Neural cell (in vitro differentiated cells): ENCODE measurements around the gene LFNG. TPM values are rescaled to one million over a fixed set of nuclear protein-coding genes. Genes with fewer than 3 reads are reported as not detected.

ENCODE experiments used
- H2AFZ ChIP-seq: fragments of 200-600, 300-800 bp; sonication (generic), shearing (Covaris generic); 2 replicates; pipeline ENCODE4 v1.6.0; 2014; ENCODE audit warnings: low read depth, mild to moderate bottlenecking, antibody characterized with exemption, low read length, moderate library complexity
- H3F3A ChIP-seq: fragments of 200-600 bp; shearing (Covaris generic); 2 replicates; pipeline ENCODE4 v1.6.1; 2016; ENCODE audit warnings: mild to moderate bottlenecking, moderate library complexity, mixed read lengths, antibody characterized with exemption, low read length; ENCODE audit not compliant: insufficient read depth, poor library complexity, severe bottlenecking
- H3K27ac ChIP-seq: fragments of 200-600, 300-800 bp; sonication (generic), shearing (Covaris generic); 2 replicates; pipeline ENCODE4 v1.5.1; 2014; ENCODE audit warnings: mild to moderate bottlenecking, low read length, moderate library complexity
- H3K27me3 ChIP-seq: fragments of 300-800, 200-600 bp; sonication (generic), shearing (Covaris generic); 2 replicates; pipeline ENCODE4 v1.6.0; 2014; ENCODE audit warnings: mild to moderate bottlenecking, low read depth, low read length, moderate library complexity; ENCODE audit not compliant: insufficient read depth
- H3K36me3 ChIP-seq: fragments of 300-800, 200-600 bp; sonication (generic), shearing (Covaris generic); 2 replicates; pipeline ENCODE4 v1.5.1; 2014; ENCODE audit warnings: mild to moderate bottlenecking, antibody characterized with exemption, low read length, moderate library complexity; ENCODE audit not compliant: insufficient read depth
- H3K4me2 ChIP-seq: fragments of 300-800, 200-600 bp; sonication (generic), shearing (Covaris generic); 2 replicates; pipeline ENCODE4 v1.6.0; 2014; ENCODE audit warnings: mild to moderate bottlenecking, low read length
- H3K4me3 ChIP-seq: fragments of 300-800, 200-600 bp; sonication (generic), shearing (Covaris generic); 2 replicates; pipeline ENCODE4 v1.5.1; 2014; ENCODE audit warnings: mild to moderate bottlenecking, low read length, moderate library complexity
- H3K79me2 ChIP-seq: fragments of 200-600 bp; shearing (Covaris generic); replicated peaks from 2 replicates; pipeline ENCODE4 v1.6.0; 2014; ENCODE audit warnings: mild to moderate bottlenecking, low read length, moderate library complexity; ENCODE audit not compliant: insufficient read depth
- H3K9ac ChIP-seq: fragments of 300-800, 200-600 bp; sonication (generic), shearing (Covaris generic); 2 replicates; pipeline ENCODE4 v1.6.1; 2016; ENCODE audit warnings: mild to moderate bottlenecking, low read length, mixed read lengths
- H3K9me2 ChIP-seq: fragments of 200-600 bp; shearing (Covaris generic); 2 replicates; pipeline ENCODE4 v1.6.1; 2016; ENCODE audit warnings: mild to moderate bottlenecking, low read length, mixed read lengths; ENCODE audit not compliant: insufficient read depth
- H3K9me3 ChIP-seq: fragments of 200-600, 300-800 bp; sonication (generic), shearing (Covaris generic); 2 replicates; pipeline ENCODE4 v1.6.1; 2016; ENCODE audit warnings: mild to moderate bottlenecking, mixed run types, low read length, moderate library complexity, mixed read lengths
- H4K20me1 ChIP-seq: fragments of 200-600 bp; shearing (Covaris generic); 2 replicates; pipeline ENCODE4 v1.6.1; 2016; ENCODE audit warnings: mild to moderate bottlenecking, mixed run types; ENCODE audit not compliant: insufficient read depth
- EP300 ChIP-seq: fragments of 450-650 bp; conservative IDR thresholded peaks from 2 replicates; pipeline ENCODE4 v1.6.1; 2014; ENCODE audit warnings: antibody characterized with exemption, mild to moderate bottlenecking, moderate library complexity; ENCODE audit not compliant: poor library complexity, severe bottlenecking
- MXI1 ChIP-seq: fragments of 450-650 bp; conservative IDR thresholded peaks from 2 replicates; pipeline ENCODE4 v1.6.1; 2014; ENCODE audit warnings: antibody characterized with exemption, mild to moderate bottlenecking; ENCODE audit not compliant: poor library complexity, severe bottlenecking
- POLR2AphosphoS5 ChIP-seq: IDR thresholded peaks from 2 replicates; pipeline ENCODE4 v1.6.1; 2012
- RAD21 ChIP-seq: fragments of 450-650 bp; conservative IDR thresholded peaks from 2 replicates; pipeline ENCODE4 v1.6.1; 2014; ENCODE audit warnings: antibody characterized with exemption, mild to moderate bottlenecking, moderate library complexity
- TAF1 ChIP-seq: IDR thresholded peaks from 2 replicates; pipeline ENCODE4 v1.6.1; 2012; ENCODE audit warnings: low read depth
- polyA plus RNA-seq: library from polyadenylated mRNA; depleted of rRNA; stranded (reverse); fragments of >200 nt; gene quantifications from 2 replicates; pipeline ENCODE4 v1.2.3, GENCODE V29; 2014
- TF ChIP-seq, protein P1 (sequence below): IDR thresholded peaks from 2 replicates; pipeline ENCODE4 v1.6.1; 2012; ENCODE audit warnings: borderline replicate concordance
- TF ChIP-seq, protein P2 (sequence below): fragments of 450-650 bp; IDR thresholded peaks from 2 replicates; pipeline ENCODE4 v1.5.1; 2014; ENCODE audit warnings: antibody characterized with exemption, mild to moderate bottlenecking, moderate library complexity; ENCODE audit not compliant: poor library complexity, severe bottlenecking

LFNG gene
- polyA plus RNA-seq, 1 donor from 2014 or later = 0.30 TPM

DNA sequence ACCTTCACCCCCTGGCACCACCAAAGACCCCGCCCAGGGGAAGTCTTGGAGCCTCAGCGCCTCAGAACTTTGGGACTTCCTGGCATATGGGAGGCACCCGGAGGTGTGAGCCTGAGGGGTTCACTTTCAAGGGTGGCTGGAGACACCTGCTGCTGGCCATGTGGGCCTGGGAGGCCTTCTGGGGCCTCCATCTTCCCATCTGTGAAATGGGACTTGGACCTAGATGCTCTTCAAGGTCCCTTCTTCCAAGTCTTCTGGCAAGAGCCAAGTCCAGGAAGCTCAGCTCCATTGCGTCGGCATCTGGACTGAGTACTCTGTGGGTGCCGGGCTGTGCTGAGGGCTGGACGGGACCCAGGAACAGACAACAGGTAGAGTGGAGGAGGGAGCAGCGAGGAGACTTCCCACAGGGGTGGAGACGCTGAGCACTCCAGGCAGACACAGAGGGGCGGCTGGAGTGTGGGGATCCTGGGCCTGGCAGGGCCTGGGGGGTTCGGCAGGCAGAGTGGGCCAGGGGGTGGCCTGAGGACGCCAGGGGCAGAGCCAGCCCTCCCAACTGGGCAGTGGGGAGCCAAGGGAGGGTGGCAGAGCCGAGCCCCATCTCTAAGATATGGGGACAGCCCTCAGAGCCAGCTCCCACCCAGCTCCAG is 9.3 kb upstream of the LFNG start:
- Histone ChIP-seq H3K27me3 (no peaks in the 10 kb centered on the region), H3K9ac (no peak overlapping the region), H3K36me3 (no peaks in the 10 kb centered on the region), H3K4me2 (no peak overlapping the region), H3K9me3 (no peaks in the 10 kb centered on the region), H3K79me2 (no peaks in the 10 kb centered on the region), H3K9me2 (no peaks in the 10 kb centered on the region), H4K20me1 (no peaks in the 10 kb centered on the region), H3K4me3 (no peak overlapping the region), H3F3A (no peaks in the 10 kb centered on the region), H3K27ac (no peak overlapping the region), H2AFZ (no peak overlapping the region)
- TF ChIP-seq, protein P1, sequence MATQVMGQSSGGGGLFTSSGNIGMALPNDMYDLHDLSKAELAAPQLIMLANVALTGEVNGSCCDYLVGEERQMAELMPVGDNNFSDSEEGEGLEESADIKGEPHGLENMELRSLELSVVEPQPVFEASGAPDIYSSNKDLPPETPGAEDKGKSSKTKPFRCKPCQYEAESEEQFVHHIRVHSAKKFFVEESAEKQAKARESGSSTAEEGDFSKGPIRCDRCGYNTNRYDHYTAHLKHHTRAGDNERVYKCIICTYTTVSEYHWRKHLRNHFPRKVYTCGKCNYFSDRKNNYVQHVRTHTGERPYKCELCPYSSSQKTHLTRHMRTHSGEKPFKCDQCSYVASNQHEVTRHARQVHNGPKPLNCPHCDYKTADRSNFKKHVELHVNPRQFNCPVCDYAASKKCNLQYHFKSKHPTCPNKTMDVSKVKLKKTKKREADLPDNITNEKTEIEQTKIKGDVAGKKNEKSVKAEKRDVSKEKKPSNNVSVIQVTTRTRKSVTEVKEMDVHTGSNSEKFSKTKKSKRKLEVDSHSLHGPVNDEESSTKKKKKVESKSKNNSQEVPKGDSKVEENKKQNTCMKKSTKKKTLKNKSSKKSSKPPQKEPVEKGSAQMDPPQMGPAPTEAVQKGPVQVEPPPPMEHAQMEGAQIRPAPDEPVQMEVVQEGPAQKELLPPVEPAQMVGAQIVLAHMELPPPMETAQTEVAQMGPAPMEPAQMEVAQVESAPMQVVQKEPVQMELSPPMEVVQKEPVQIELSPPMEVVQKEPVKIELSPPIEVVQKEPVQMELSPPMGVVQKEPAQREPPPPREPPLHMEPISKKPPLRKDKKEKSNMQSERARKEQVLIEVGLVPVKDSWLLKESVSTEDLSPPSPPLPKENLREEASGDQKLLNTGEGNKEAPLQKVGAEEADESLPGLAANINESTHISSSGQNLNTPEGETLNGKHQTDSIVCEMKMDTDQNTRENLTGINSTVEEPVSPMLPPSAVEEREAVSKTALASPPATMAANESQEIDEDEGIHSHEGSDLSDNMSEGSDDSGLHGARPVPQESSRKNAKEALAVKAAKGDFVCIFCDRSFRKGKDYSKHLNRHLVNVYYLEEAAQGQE = no peak
- TF ChIP-seq EP300 = no peak
- TF ChIP-seq, protein P2, sequence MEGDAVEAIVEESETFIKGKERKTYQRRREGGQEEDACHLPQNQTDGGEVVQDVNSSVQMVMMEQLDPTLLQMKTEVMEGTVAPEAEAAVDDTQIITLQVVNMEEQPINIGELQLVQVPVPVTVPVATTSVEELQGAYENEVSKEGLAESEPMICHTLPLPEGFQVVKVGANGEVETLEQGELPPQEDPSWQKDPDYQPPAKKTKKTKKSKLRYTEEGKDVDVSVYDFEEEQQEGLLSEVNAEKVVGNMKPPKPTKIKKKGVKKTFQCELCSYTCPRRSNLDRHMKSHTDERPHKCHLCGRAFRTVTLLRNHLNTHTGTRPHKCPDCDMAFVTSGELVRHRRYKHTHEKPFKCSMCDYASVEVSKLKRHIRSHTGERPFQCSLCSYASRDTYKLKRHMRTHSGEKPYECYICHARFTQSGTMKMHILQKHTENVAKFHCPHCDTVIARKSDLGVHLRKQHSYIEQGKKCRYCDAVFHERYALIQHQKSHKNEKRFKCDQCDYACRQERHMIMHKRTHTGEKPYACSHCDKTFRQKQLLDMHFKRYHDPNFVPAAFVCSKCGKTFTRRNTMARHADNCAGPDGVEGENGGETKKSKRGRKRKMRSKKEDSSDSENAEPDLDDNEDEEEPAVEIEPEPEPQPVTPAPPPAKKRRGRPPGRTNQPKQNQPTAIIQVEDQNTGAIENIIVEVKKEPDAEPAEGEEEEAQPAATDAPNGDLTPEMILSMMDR = no peak
- TF ChIP-seq POLR2AphosphoS5 = no peak

DNA sequence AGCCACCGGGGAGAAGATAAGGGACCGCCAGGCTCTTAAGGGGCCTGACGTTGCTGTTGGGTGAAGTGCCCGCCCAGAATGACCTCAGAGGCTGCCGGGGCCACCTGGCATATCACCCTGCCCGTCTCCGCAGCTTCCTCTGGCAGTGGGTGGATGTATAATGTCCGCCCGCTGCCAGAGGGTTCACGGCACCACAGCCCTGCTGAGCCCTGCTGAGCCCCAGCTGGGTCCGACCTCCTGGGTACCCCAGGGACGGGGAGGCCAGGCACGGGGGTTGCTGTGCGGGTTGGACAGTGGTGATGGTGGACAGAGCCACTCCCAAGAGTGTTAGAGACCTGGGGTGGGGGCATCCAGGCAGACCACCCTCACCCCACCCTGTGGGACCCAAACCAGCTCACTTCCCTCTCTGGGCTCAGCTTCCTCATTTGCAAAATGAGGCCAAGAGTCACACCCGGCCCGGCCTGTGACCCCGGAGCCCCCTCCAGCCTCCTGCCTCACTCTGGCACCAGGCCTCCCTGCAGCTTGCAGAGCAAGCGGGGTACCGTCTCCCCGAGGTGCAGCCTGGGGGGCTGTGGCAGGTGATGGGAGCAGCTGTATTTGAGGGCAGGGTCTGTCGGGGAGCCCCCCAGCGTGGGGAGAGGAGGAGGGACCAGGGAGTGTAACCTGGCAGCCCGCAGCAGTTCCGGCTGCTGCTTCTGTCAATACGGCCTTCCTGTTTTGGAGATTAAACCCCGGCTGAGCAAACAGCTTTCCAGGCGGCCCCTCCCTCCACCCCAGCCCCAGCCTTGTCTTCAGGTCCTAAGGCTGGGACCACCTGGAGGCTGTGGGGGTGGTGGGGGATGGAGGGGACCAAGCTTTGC is 8.4 kb upstream of the LFNG start:
- Histone ChIP-seq H2AFZ (no peak overlapping the region), H3K4me2 (no peak overlapping the region), H3K27me3 (no peaks in the 10 kb centered on the region), H3K36me3 (no peaks in the 10 kb centered on the region), H4K20me1 (no peaks in the 10 kb centered on the region), H3K4me3 (no peak overlapping the region), H3K9me3 (no peaks in the 10 kb centered on the region), H3K9me2 (no peaks in the 10 kb centered on the region), H3F3A (no peaks in the 10 kb centered on the region), H3K9ac (no peak overlapping the region), H3K79me2 (no peaks in the 10 kb centered on the region), H3K27ac (no peak overlapping the region)
- TF ChIP-seq MXI1 = no peak
- TF ChIP-seq RAD21 = no peak
- TF ChIP-seq POLR2AphosphoS5 = no peak
- TF ChIP-seq TAF1 = no peak
- TF ChIP-seq, protein P2 = no peak
- TF ChIP-seq, protein P1 = no peak
- no peak for TF ChIP-seq EP300
